Activated T-helper 2 cell treated with anti-CD3 and anti-CD28 coated beads, Interferon-gamma antibody, Interleukin-2, Interleukin-4, amounts not matched to agents 10 μg/mL and 5 μg/mL and 100 μg/mL, durations not matched to agents 14 hours and 24 hours and 36 hours (primary cell): ENCODE results near the gene HK2. TPM values are rescaled to one million over a fixed set of nuclear protein-coding genes. Genes with fewer than 3 reads are reported as not detected.

Experiments used
- DNase-seq: peaks from one replicate; pipeline ENCODE4 v3.0.0; 2021; ENCODE audit warnings: low spot score
- H3K27ac Mint-ChIP-seq: one replicate; pipeline ENCODE4 v1.8.0; 2021; ENCODE audit warnings: mixed read lengths
- H3K27me3 Mint-ChIP-seq: one replicate; pipeline ENCODE4 v1.8.0; 2021; ENCODE audit warnings: low read depth, mixed read lengths
- H3K36me3 Mint-ChIP-seq: one replicate; pipeline ENCODE4 v1.8.0; 2021; ENCODE audit warnings: low read depth, mixed read lengths
- H3K4me1 Mint-ChIP-seq: one replicate; pipeline ENCODE4 v1.8.0; 2021; ENCODE audit warnings: low read depth, mixed read lengths
- H3K4me3 Mint-ChIP-seq: one replicate; pipeline ENCODE4 v1.8.0; 2021; ENCODE audit warnings: low read depth, mild to moderate bottlenecking, moderate library complexity, mixed read lengths
- H3K9me3 Mint-ChIP-seq: one replicate; pipeline ENCODE4 v1.8.0; 2021; ENCODE audit warnings: mixed read lengths
- intact Hi-C: fragments of 100-400 bp; cut with micrococcal nuclease; formaldehyde crosslinking; loops from one replicate; pipeline ENCODE4 v1.15.1; 2023
- total RNA-seq: library from RNA; stranded (reverse); gene quantifications from 2 replicates; pipeline ENCODE4 v1.2.3, GENCODE V29; 2022

HK2 gene
- total RNA-seq, 1 donor from 2014 or later, result 102 TPM

- Mint-ChIP-seq H3K4me1 (peaks cover 3% of the 10 kb centered on the region), H3K4me3 (no peak overlapping the region), H3K27ac (no peak overlapping the region), H3K9me3 (no peaks in the 10 kb centered on the region), H3K27me3 (no peaks in the 10 kb centered on the region), H3K36me3 (peaks cover 81% of the 10 kb centered on the region)
- no peak for DNase-seq
- intact Hi-C loops, result no loop called here
Observed at GRCh38 chr2:74878551-74878950, 44.6 kb downstream of the HK2 start.

GRCh38 chr2:74880054-74880728, 46.3 kb downstream of the HK2 start:
- peaks cover 3% of the 10 kb centered on the region for H3K4me1 Mint-ChIP-seq
- H3K4me3 Mint-ChIP-seq, result no peak overlapping the region
- no peak for DNase-seq
- intact Hi-C loops, result no loop called here
- H3K36me3 Mint-ChIP-seq, result peaks cover 80% of the 10 kb centered on the region
- no peaks in the 10 kb centered on the region for H3K9me3 Mint-ChIP-seq
- H3K27me3 Mint-ChIP-seq, result no peaks in the 10 kb centered on the region
- no peak overlapping the region for H3K27ac Mint-ChIP-seq

GRCh38 chr2:74881176-74881575, 47.2 kb downstream of the HK2 start:
- intact Hi-C loops, result no loop called here
- H3K4me1 Mint-ChIP-seq, result peaks cover under 1% of the 10 kb centered on the region
- H3K27ac Mint-ChIP-seq, result no peak overlapping the region
- H3K27me3 Mint-ChIP-seq, result no peaks in the 10 kb centered on the region
- peaks cover 83% of the 10 kb centered on the region for H3K36me3 Mint-ChIP-seq
- no peaks in the 10 kb centered on the region for H3K9me3 Mint-ChIP-seq
- no peak overlapping the region for H3K4me3 Mint-ChIP-seq
- DNase-seq, result no peak

- H3K27me3 Mint-ChIP-seq, result no peaks in the 10 kb centered on the region
- no peak overlapping the region for H3K4me3 Mint-ChIP-seq
- H3K9me3 Mint-ChIP-seq, result no peaks in the 10 kb centered on the region
- intact Hi-C loops, result no loop called here
- H3K36me3 Mint-ChIP-seq, result peaks cover 84% of the 10 kb centered on the region
- H3K4me1 Mint-ChIP-seq, result no peaks in the 10 kb centered on the region
- no peak for DNase-seq
- H3K27ac Mint-ChIP-seq, result no peak overlapping the region
Observed at GRCh38 chr2:74881626-74882298, 47.8 kb downstream of the HK2 start.

GRCh38 chr2:74882299-74882687, 48.4 kb downstream of the HK2 start:
- intact Hi-C loops, result no loop called here
- Mint-ChIP-seq H3K27ac (no peak overlapping the region), H3K9me3 (no peaks in the 10 kb centered on the region), H3K4me1 (no peaks in the 10 kb centered on the region), H3K27me3 (no peaks in the 10 kb centered on the region), H3K4me3 (no peak overlapping the region), H3K36me3 (peaks cover 84% of the 10 kb centered on the region)
- no peak for DNase-seq

- H3K27me3 Mint-ChIP-seq, result no peaks in the 10 kb centered on the region
- DNase-seq, result no peak
- H3K9me3 Mint-ChIP-seq, result no peaks in the 10 kb centered on the region
- no peak overlapping the region for H3K27ac Mint-ChIP-seq
- intact Hi-C loops, result no loop called here
- H3K4me3 Mint-ChIP-seq, result no peak overlapping the region
- no peaks in the 10 kb centered on the region for H3K4me1 Mint-ChIP-seq
- peaks cover 81% of the 10 kb centered on the region for H3K36me3 Mint-ChIP-seq
Observed at GRCh38 chr2:74883011-74883410, 49.1 kb downstream of the HK2 start.

- no peak for DNase-seq
- H3K27me3 Mint-ChIP-seq, result no peaks in the 10 kb centered on the region
- no peak overlapping the region for H3K4me3 Mint-ChIP-seq
- H3K4me1 Mint-ChIP-seq, result no peaks in the 10 kb centered on the region
- intact Hi-C loops, result no loop called here
- no peaks in the 10 kb centered on the region for H3K9me3 Mint-ChIP-seq
- peaks cover 81% of the 10 kb centered on the region for H3K36me3 Mint-ChIP-seq
- no peak overlapping the region for H3K27ac Mint-ChIP-seq
Observed at GRCh38 chr2:74884118-74884762, 50.3 kb downstream of the HK2 start.

GRCh38 chr2:74884866-74885265, 50.9 kb downstream of the HK2 start:
- Mint-ChIP-seq H3K36me3 (peaks cover 81% of the 10 kb centered on the region), H3K4me3 (no peak overlapping the region)

GRCh38 chr2:74886251-74886650, 52.3 kb downstream of the HK2 start:
- Mint-ChIP-seq H3K4me1 (no peaks in the 10 kb centered on the region), H3K27me3 (no peaks in the 10 kb centered on the region), H3K27ac (no peak overlapping the region), H3K9me3 (no peaks in the 10 kb centered on the region), H3K4me3 (no peak overlapping the region), H3K36me3 (peaks cover 84% of the 10 kb centered on the region)
- DNase-seq, result no peak
- intact Hi-C loops, result no loop called here

More at GRCh38 chr2:74884866-74885265, 50.9 kb downstream of the HK2 start:
- H3K9me3 Mint-ChIP-seq, result no peaks in the 10 kb centered on the region
- intact Hi-C loops, result no loop called here
- no peak for DNase-seq
- no peaks in the 10 kb centered on the region for H3K4me1 Mint-ChIP-seq
- no peak overlapping the region for H3K27ac Mint-ChIP-seq
- H3K27me3 Mint-ChIP-seq, result no peaks in the 10 kb centered on the region

- DNase-seq, result no peak
- intact Hi-C loops, result no loop called here
- Mint-ChIP-seq H3K27ac (no peak overlapping the region), H3K4me1 (no peaks in the 10 kb centered on the region), H3K9me3 (no peaks in the 10 kb centered on the region), H3K36me3 (peaks cover 85% of the 10 kb centered on the region), H3K27me3 (no peaks in the 10 kb centered on the region), H3K4me3 (no peak overlapping the region)
Observed at GRCh38 chr2:74886811-74887210, 52.9 kb downstream of the HK2 start.

GRCh38 chr2:74887445-74887951, 53.6 kb downstream of the HK2 start:
- no peak overlapping the region for H3K4me3 Mint-ChIP-seq
- H3K27ac Mint-ChIP-seq, result no peak overlapping the region
- DNase-seq, result no peak
- intact Hi-C loops, result no loop called here
- H3K4me1 Mint-ChIP-seq, result no peaks in the 10 kb centered on the region
- H3K36me3 Mint-ChIP-seq, result peaks cover 86% of the 10 kb centered on the region
- H3K27me3 Mint-ChIP-seq, result no peaks in the 10 kb centered on the region
- no peaks in the 10 kb centered on the region for H3K9me3 Mint-ChIP-seq

- Mint-ChIP-seq H3K9me3 (no peaks in the 10 kb centered on the region), H3K27ac (no peak overlapping the region), H3K36me3 (peaks cover 87% of the 10 kb centered on the region), H3K4me3 (no peak overlapping the region), H3K4me1 (no peaks in the 10 kb centered on the region), H3K27me3 (no peaks in the 10 kb centered on the region)
- intact Hi-C loops, result no loop called here
- no peak for DNase-seq
Observed at GRCh38 chr2:74887960-74888700, 54.2 kb downstream of the HK2 start.
